Duodenal mucosa (tissue), 2 donors: Measurements from ENCODE around the gene WDR53.
A peak's percentile ranks its signal among the peaks of the same experiment; 100 is the strongest.
"Not testable (repeated sequence)": the region's sequence is repeated elsewhere in the genome, so short reads cannot be mapped to it uniquely, and the experiment has no call there.

Source experiments
- H3K27ac ChIP-seq: one replicate; pipeline ENCODE4 v1.7.0; 2013; ENCODE audit warnings: low read depth, low read length
- H3K27me3 ChIP-seq, 2 donors: one replicate each; pipeline ENCODE4 v1.7.0; 2013; ENCODE audit warnings: low read length in 2 of 2, control low read depth in 1 of 2; ENCODE audit not compliant: insufficient read depth in 2 of 2, control insufficient read depth in 1 of 2
- H3K36me3 ChIP-seq, 2 donors: one replicate each; pipeline ENCODE4 v1.7.0; 2013; ENCODE audit warnings: low read length in 2 of 2, control low read depth in 1 of 2; ENCODE audit not compliant: insufficient read depth in 2 of 2, control insufficient read depth in 1 of 2
- H3K4me1 ChIP-seq, 2 donors: one replicate each; pipeline ENCODE4 v1.7.0; 2013; ENCODE audit warnings: low read length in 2 of 2, control low read depth in 1 of 2; ENCODE audit not compliant: insufficient read depth in 2 of 2, control insufficient read depth in 1 of 2
- H3K4me3 ChIP-seq, 2 donors: one replicate each; pipeline ENCODE4 v1.7.0; 2013; ENCODE audit warnings: low read length in 2 of 2, low read depth in 1 of 2
- H3K9ac ChIP-seq, 2 donors: one replicate each; pipeline ENCODE4 v1.7.0; 2013; ENCODE audit warnings: low read length in 2 of 2, low read depth in 1 of 2
- H3K9me3 ChIP-seq, 2 donors: one replicate each; pipeline ENCODE4 v1.7.0; 2013; ENCODE audit warnings: low read length in 2 of 2, control low read depth in 1 of 2; ENCODE audit not compliant: control insufficient read depth in 1 of 2

The WDR53 gene

DNA sequence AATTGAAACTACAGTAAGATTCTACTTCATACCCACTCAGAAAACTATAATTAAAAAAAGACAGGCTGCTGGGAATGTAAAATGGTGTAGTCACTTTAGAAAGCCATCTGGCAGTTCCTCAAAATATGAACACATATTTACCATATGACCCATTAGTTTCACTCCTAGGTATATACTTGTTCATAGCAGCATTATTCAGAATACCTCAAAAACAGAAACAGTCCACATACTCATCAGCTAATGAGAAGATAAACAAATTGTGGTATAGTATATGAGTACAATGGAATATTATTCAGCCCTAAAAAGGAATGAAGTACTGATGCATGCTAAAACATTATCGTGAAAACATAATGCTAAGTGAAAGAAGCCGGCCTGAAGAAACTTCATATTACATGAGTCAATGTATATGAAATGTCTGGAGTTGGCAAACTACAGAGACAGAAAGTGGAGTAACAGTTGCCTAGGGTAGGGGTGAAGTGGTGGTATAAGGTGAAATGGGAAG lies 23.8 kb downstream of the WDR53 start:
- H3K9me3 ChIP-seq = peaks cover 0 to 6% of the 10 kb centered on the region in 2 donors
- no peaks in the 10 kb centered on the region for H3K36me3 ChIP-seq
- no peak overlapping the region for H3K9ac ChIP-seq
- H3K4me3 ChIP-seq = no peak overlapping the region
- no peaks in the 10 kb centered on the region for H3K4me1 ChIP-seq
- H3K27me3 ChIP-seq = no peaks in the 10 kb centered on the region
- no peak overlapping the region for H3K27ac ChIP-seq

DNA sequence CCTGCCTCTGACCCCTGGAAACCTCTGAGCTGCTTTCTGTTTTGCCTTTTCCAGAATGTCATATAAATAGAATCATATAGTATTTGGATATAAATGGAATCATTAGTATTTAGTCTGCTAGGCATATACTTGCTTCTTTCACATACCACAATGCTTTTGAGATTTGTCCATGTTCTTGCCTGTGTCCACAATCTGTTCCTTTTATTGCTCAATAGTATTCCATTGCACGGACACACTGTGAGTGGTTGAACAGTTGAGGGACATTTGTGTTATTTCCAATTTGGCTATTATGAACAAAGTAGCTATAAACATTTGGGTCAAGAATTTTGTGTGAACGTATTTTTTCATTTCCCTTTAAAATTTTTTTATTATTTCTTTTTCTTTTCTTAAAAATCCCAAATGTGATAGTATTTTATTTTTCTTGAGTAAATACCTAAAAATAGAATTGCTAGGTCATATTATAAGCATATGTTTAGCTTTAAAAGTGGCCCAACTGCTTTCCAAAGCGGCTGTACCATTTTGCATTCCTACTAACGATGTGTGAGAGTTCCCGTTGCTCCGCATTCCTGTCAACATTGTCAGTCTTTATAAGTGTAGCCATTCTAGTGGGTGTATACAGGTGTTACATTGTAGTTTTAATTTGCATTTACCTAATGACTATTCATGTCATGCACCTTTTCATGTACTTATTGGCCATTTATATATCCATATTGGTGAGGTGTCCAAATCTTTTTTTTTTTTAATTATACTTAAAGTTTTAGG lies 26.5 kb downstream of the WDR53 start:
- no peaks in the 10 kb centered on the region for H3K4me1 ChIP-seq
- H3K9me3 ChIP-seq = no peaks in the 10 kb centered on the region
- H3K27me3 ChIP-seq = no peaks in the 10 kb centered on the region
- H3K9ac ChIP-seq = no peak overlapping the region
- H3K27ac ChIP-seq = no peak overlapping the region
- no peak overlapping the region for H3K4me3 ChIP-seq
- no peaks in the 10 kb centered on the region for H3K36me3 ChIP-seq

DNA sequence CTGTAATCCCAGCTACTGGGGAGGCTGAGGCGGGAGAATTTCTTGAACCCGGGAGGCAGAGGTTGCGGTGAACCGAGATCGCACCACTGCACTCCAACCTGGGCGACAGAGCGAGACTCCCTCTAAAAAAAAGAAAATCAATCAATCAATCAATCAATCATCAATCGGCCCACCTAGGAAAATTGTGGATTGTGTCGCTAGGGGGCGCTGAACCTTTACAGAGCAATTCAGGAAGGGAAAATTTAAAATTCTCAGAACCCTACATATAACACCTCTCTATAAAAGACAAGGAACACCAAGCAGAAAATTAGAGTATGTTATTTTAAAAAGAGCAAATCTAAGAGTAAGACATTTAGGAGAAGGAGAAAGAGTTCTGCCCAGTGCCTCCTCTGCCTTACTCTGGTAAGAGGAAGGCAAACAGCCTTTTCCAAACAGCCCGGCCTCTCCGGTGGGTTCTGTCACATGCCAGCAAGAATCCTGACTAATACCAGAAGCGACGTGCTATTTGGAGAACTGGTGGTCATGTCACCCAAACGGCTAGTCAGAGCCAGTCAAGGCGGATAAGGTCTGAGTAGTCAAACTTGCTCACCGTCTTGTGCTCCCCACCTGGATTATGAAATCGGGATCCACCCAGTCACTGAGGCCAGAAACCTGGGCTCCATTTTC lies 30.9 kb downstream of the WDR53 start:
- H3K9ac ChIP-seq = no peak overlapping the region
- no peaks in the 10 kb centered on the region for H3K27me3 ChIP-seq
- H3K27ac ChIP-seq = no peak overlapping the region
- H3K4me1 ChIP-seq = no peaks in the 10 kb centered on the region
- H3K4me3 ChIP-seq = no peak overlapping the region
- no peaks in the 10 kb centered on the region for H3K36me3 ChIP-seq
- no peaks in the 10 kb centered on the region for H3K9me3 ChIP-seq

DNA sequence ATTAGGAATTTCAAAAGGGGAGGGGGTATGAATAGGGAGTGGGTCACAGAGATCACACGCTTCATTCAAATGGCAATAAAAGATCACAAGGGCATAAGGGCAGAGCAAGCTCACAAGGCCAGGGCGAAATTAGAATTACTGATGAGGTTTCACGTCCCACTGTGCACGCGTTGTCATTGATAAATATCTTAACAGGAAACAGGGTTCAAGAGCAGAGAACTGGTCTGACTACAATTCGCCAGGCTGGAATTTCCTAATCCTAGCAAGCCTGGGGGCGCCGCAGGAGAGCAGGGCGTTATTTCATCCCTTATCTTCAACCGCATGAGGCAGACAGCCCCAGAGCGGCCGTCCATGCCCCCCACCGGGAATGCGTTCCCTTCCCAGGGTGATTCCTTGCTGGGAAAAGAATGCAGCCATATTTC lies 35.1 kb downstream of the WDR53 start:
- Histone ChIP-seq H3K4me1 (no peaks in the 10 kb centered on the region), H3K27me3 (no peaks in the 10 kb centered on the region), H3K9me3 (peaks cover 0 to 4% of the 10 kb centered on the region in 2 donors), H3K4me3 (no peak overlapping the region), H3K27ac (no peak overlapping the region), H3K9ac (no peak overlapping the region), H3K36me3 (no peaks in the 10 kb centered on the region)

GRCh38 chr3:196531418-196531817 lies 36.9 kb downstream of the WDR53 start:
- Histone ChIP-seq H3K4me3 (no peak overlapping the region), H3K9ac (no peak overlapping the region), H3K9me3 (peaks cover 0 to 4% of the 10 kb centered on the region in 2 donors), H3K27ac (no peak overlapping the region), H3K4me1 (no peaks in the 10 kb centered on the region), H3K36me3 (no peaks in the 10 kb centered on the region), H3K27me3 (no peaks in the 10 kb centered on the region)

DNA sequence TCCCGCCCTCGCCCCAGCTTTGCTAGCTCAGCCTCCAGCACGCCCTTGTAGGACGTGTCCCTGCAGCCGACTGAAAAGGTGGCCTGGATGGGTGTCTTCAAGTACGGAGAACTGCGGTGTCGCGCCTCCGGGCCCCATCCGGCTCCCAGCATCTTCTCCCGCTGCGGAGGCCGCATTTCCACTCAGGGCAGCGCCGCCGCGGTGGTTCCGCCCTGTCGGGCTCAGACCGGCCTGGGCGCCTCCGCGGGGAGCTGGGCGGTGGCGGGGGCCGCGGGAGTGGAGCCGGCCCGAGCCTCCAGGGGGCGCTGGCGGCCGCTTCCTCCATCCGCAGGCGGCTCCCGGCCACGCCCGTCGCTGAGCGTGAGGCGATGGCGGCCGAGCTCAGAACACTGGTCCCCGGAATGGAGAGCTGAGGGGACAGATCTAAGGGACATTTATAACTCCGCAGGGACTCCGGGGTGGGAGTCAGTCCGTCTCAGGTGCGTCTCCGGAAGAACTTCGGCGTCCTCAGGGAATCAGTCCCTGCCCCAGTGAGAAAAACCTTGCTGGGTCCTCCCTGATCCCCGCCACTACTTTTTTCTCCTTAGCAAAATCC lies 39.6 kb downstream of the WDR53 start:
- Histone ChIP-seq H3K9me3 (peaks cover 0 to 4% of the 10 kb centered on the region in 2 donors), H3K36me3 (no peaks in the 10 kb centered on the region), H3K9ac (no peak overlapping the region), H3K27me3 (no peaks in the 10 kb centered on the region), H3K27ac (no peak overlapping the region), H3K4me3 (peak overlapping the region; percentile 57 to 70), H3K4me1 (no peaks in the 10 kb centered on the region)

- no peaks in the 10 kb centered on the region for H3K36me3 ChIP-seq
- no peaks in the 10 kb centered on the region for H3K4me1 ChIP-seq
- no peak overlapping the region for H3K9ac ChIP-seq
- H3K4me3 ChIP-seq = no peak overlapping the region
- H3K9me3 ChIP-seq = peaks cover 10 to 12% of the 10 kb centered on the region in 2 donors
- H3K27me3 ChIP-seq = no peaks in the 10 kb centered on the region
- no peak overlapping the region for H3K27ac ChIP-seq
Measured at GRCh38 chr3:196525141-196525540, 43.2 kb downstream of the WDR53 start.

GRCh38 chr3:196524527-196524926 lies 43.8 kb downstream of the WDR53 start:
- Histone ChIP-seq H3K9ac (no peak overlapping the region), H3K27me3 (no peaks in the 10 kb centered on the region), H3K4me3 (no peak overlapping the region), H3K9me3 (peaks cover 15 to 18% of the 10 kb centered on the region in 2 donors), H3K36me3 (no peaks in the 10 kb centered on the region), H3K4me1 (no peaks in the 10 kb centered on the region), H3K27ac (no peak overlapping the region)

DNA sequence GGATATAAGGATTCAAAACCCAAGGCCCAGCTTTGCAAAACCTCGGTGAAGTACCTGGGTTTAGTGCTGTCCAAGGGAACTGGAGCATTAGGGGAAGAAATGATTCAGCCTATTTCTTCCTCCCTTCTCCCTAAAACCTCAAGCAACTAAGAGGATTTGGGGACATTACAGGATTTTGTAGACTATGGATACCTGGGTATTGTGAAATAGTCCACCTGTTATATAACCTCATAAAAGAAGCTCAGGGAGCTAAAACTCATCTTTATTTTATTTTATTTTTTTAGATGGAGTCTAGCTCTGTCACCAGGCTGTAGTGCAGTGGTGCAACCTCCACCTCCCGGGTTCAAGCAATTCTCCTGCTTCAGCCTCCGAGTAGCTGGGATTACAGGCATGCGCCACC lies 44.5 kb downstream of the WDR53 start:
- Histone ChIP-seq H3K9ac (no peak overlapping the region), H3K4me3 (no peak overlapping the region), H3K27ac (no peak overlapping the region), H3K36me3 (no peaks in the 10 kb centered on the region), H3K27me3 (no peaks in the 10 kb centered on the region), H3K4me1 (no peaks in the 10 kb centered on the region), H3K9me3 (peaks cover 21 to 25% of the 10 kb centered on the region in 2 donors)

DNA sequence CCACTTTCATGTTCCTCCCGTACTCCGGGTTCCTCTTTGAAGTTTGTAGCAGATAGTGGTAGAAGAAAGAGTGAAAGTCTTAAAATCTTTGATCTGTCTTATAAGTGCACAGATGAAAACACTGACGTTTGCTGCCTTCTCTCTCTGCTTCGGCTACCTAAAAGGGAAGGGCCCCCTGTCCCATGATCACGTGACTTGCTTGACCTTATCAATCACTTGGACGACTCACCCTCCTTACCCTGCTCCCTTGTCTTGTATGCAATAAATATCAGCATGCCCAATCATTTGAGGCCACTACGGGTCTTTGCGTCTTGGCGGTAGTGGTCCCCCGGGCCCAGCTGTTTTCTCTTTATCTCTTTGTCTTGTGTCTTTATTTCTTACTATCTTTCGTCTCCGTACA lies 47.1 kb downstream of the WDR53 start:
- H3K4me1 ChIP-seq, H3K27me3 ChIP-seq, H3K4me3 ChIP-seq, H3K36me3 ChIP-seq, H3K9ac ChIP-seq, H3K27ac ChIP-seq: not testable (repeated sequence)
- peaks cover 31 to 37% of the 10 kb centered on the region in 2 donors for H3K9me3 ChIP-seq
